Measurements from ENCODE around the gene DRAXIN.

Gene DRAXIN

DNA sequence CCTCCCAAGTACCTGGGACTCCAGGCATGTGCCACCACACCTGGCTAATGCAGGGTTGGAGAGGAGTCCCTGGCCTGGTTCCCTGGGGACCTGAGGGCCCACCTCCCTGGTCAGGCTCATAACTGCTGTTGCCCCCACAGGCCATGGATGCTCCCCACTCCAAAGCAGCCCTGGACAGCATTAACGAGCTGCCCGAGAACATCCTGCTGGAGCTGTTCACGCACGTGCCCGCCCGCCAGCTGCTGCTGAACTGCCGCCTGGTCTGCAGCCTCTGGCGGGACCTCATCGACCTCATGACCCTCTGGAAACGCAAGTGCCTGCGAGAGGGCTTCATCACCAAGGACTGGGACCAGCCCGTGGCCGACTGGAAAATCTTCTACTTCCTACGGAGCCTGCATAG lies 23.0 kb upstream of the DRAXIN start:
- TF ChIP-seq, protein P1, sequence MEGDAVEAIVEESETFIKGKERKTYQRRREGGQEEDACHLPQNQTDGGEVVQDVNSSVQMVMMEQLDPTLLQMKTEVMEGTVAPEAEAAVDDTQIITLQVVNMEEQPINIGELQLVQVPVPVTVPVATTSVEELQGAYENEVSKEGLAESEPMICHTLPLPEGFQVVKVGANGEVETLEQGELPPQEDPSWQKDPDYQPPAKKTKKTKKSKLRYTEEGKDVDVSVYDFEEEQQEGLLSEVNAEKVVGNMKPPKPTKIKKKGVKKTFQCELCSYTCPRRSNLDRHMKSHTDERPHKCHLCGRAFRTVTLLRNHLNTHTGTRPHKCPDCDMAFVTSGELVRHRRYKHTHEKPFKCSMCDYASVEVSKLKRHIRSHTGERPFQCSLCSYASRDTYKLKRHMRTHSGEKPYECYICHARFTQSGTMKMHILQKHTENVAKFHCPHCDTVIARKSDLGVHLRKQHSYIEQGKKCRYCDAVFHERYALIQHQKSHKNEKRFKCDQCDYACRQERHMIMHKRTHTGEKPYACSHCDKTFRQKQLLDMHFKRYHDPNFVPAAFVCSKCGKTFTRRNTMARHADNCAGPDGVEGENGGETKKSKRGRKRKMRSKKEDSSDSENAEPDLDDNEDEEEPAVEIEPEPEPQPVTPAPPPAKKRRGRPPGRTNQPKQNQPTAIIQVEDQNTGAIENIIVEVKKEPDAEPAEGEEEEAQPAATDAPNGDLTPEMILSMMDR (IDR thresholded peaks at IDR 0.05) = no peak
- no peaks in the 10 kb centered on the region for H3K9me3 ChIP-seq
- H3K4me1 ChIP-seq = peaks cover 0 to 15% (median 2%) of the 10 kb centered on the region in 4 donors
- intact Hi-C loops (cut with DNase I; ENCODE audit: low total_unique reads) = no loop called here
- no peak overlapping the region for H3K4me3 ChIP-seq
- peaks cover 8 to 33% (median 24%) of the 10 kb centered on the region in 3 donors for H3K36me3 ChIP-seq
- no peak overlapping the region for H3K27ac ChIP-seq
- DNase-seq = no peak
- no peaks in the 10 kb centered on the region for H3K27me3 ChIP-seq

DNA sequence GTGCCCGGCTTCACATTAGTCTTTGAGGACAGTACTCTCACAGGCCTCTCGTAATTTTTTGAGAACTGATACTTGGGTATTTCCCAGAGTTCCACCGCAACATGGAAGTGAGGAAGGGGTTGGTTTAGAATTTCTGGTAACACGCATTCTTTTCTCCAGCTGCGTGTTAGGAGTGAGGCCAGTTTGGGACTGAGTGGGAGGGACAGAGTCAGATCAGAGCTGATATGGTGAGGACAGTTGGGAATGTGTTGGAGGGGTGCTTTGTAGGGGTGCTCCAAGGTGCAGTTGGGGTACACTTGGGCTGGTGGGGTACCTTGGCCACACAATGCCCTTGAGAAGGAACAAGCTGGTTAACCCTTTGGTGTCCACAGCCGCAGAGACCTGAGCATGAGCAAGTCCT lies 20.8 kb upstream of the DRAXIN start:
- Histone ChIP-seq H3K4me3 (no peak overlapping the region), H3K36me3 (peaks cover 21 to 55% (median 44%) of the 10 kb centered on the region in 3 donors), H3K27ac (no peak overlapping the region), H3K4me1 (no peaks in the 10 kb centered on the region), H3K9me3 (no peaks in the 10 kb centered on the region), H3K27me3 (no peaks in the 10 kb centered on the region)
- intact Hi-C loops (cut with DNase I; ENCODE audit: low total_unique reads) = no loop called here
- TF ChIP-seq, protein P1 (IDR thresholded peaks at IDR 0.05) = no peak
- no peak for DNase-seq

DNA sequence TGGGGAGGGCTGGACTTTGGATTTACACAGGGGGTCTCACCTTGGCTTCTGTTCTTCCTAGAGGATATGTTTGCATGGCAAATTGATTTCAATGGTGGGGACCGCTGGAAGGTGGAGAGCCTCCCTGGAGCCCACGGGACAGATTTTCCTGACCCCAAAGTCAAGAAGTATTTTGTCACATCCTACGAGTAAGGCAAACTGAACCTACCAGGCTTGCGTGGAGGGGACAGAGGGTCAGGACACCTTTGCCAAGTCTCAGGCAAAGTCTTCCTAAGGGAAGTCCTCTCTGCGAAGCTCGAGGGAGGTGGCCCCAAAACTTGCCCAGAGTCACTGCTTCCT lies 20.3 kb upstream of the DRAXIN start:
- Histone ChIP-seq H3K27me3 (no peaks in the 10 kb centered on the region), H3K4me1 (no peaks in the 10 kb centered on the region), H3K27ac (no peak overlapping the region), H3K36me3 (peaks cover 21 to 60% (median 48%) of the 10 kb centered on the region in 3 donors), H3K4me3 (no peak overlapping the region), H3K9me3 (no peaks in the 10 kb centered on the region)
- intact Hi-C loops (cut with DNase I; ENCODE audit: low total_unique reads) = no loop called here
- TF ChIP-seq, protein P1 (IDR thresholded peaks at IDR 0.05) = no peak
- no peak for DNase-seq

DNA sequence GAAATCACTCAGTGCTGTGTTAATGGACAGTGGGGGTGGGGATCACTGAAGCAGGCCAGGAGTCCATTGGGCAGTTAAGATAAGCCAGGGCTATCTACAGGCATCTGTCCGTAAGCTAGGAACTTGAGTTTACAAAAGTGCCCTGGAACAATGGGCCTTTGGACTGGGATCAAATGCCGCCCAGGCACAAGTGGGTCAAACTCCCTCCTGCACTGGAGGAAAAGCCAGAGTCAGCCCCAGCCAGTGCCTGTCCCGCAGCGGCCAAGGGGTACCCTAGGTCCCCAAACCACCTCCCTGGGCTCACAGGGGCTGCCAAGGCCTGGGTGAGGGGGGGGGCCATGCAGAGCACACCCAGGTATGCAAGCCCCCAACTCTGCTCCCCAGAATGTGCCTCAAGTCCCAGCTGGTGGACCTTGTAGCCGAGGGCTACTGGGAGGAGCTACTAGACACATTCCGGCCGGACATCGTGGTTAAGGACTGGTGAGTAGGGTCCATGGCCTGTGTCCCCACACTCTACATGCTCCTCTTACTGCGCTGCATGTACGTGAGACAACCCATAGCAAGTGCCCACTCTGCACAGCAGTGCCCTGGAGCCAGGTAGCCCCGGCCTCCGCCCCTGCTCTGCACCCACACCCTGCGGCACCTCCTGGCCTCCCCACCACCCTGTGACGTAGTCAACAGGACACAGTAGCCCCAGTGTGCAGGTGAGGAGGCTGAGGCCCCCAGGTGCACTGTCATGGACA lies 19.8 kb upstream of the DRAXIN start:
- Histone ChIP-seq H3K4me1 (no peaks in the 10 kb centered on the region), H3K4me3 (no peak overlapping the region), H3K36me3 (peaks cover 21 to 65% (median 53%) of the 10 kb centered on the region in 3 donors), H3K9me3 (no peaks in the 10 kb centered on the region), H3K27me3 (no peaks in the 10 kb centered on the region), H3K27ac (no peak overlapping the region)
- TF ChIP-seq, protein P1 (IDR thresholded peaks at IDR 0.05) = no peak
- intact Hi-C loops (cut with DNase I; ENCODE audit: low total_unique reads) = no loop called here
- no peak for DNase-seq

DNA sequence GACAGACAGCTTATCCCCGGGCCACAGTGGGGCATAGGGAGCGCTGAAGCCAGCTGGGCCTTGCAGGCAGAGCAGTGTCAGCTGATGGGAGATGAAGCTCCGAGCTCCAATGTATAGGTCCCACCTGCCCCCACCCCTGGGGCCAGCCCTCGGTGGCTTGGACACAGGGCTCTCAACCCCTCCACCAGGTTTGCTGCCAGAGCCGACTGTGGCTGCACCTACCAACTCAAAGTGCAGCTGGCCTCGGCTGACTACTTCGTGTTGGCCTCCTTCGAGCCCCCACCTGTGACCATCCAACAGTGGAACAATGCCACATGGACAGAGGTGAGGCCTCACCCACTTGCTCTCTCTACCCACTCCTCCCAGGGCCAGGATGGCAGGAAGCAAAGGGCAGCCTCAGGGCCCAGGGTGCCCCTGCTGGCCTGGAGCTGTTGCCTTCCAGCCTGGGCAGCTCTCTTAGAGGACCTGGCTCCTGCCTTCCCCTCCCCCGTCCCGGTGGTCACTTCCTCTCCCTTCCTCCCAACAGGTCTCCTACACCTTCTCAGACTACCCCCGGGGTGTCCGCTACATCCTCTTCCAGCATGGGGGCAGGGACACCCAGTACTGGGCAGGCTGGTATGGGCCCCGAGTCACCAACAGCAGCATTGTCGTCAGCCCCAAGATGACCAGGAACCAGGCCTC lies 18.3 kb upstream of the DRAXIN start:
- intact Hi-C loops (cut with DNase I; ENCODE audit: low total_unique reads) = no loop called here
- no peak for DNase-seq
- Histone ChIP-seq H3K4me3 (no peak overlapping the region), H3K27me3 (no peaks in the 10 kb centered on the region), H3K9me3 (no peaks in the 10 kb centered on the region), H3K27ac (no peak overlapping the region), H3K36me3 (peaks cover 21 to 74% (median 61%) of the 10 kb centered on the region in 3 donors), H3K4me1 (no peaks in the 10 kb centered on the region)
- TF ChIP-seq, protein P1 (IDR thresholded peaks at IDR 0.05) = no peak
